Fibroblast of the conjunctiva (primary cell): ENCODE data around the gene PTPRN2.

Experiments
- DNase-seq: peaks from one replicate; pipeline ENCODE4 v3.0.0-alpha.2; 2010; ENCODE audit warnings: low read depth

The PTPRN2 gene

GRCh38 chr7:158133515-158134271 is 453.9 kb downstream of the PTPRN2 start:
- DNase-seq = no peak

- DNase-seq = no peak
Measured at GRCh38 chr7:158133057-158133456, 454.6 kb downstream of the PTPRN2 start.

- DNase-seq = no peak
Measured at GRCh38 chr7:158130023-158130409, 457.6 kb downstream of the PTPRN2 start.

- no peak for DNase-seq
Measured at GRCh38 chr7:158129037-158130022, 458.3 kb downstream of the PTPRN2 start.

- DNase-seq = no peak
Measured at GRCh38 chr7:158128572-158128971, 459.1 kb downstream of the PTPRN2 start.

GRCh38 chr7:158127241-158127640 is 460.4 kb downstream of the PTPRN2 start:
- DNase-seq = no peak

- no peak for DNase-seq
Measured at GRCh38 chr7:158126661-158127060, 461.0 kb downstream of the PTPRN2 start.

- DNase-seq = no peak
Measured at GRCh38 chr7:158125721-158126120, 461.9 kb downstream of the PTPRN2 start.

GRCh38 chr7:158125091-158125490 is 462.5 kb downstream of the PTPRN2 start:
- no peak for DNase-seq

GRCh38 chr7:158124671-158125079 is 462.9 kb downstream of the PTPRN2 start:
- DNase-seq = no peak

GRCh38 chr7:158123753-158124152 is 463.9 kb downstream of the PTPRN2 start:
- no peak for DNase-seq

- no peak for DNase-seq
Measured at GRCh38 chr7:158123214-158123613, 464.4 kb downstream of the PTPRN2 start.

GRCh38 chr7:158121441-158122045 is 466.1 kb downstream of the PTPRN2 start:
- no peak for DNase-seq

- DNase-seq = no peak
Measured at GRCh38 chr7:158120716-158121115, 466.9 kb downstream of the PTPRN2 start.

- DNase-seq = no peak
Measured at GRCh38 chr7:158120316-158120715, 467.3 kb downstream of the PTPRN2 start.

GRCh38 chr7:158117341-158118222 is 470.0 kb downstream of the PTPRN2 start:
- DNase-seq = no peak

- DNase-seq = no peak
Measured at GRCh38 chr7:158116235-158116634, 471.4 kb downstream of the PTPRN2 start.

GRCh38 chr7:158114056-158114850 is 473.4 kb downstream of the PTPRN2 start:
- no peak for DNase-seq

GRCh38 chr7:158113321-158114025 is 474.1 kb downstream of the PTPRN2 start:
- DNase-seq = no peak
